K562 (cell line): ENCODE measurements around the gene FZD4. TPM values are rescaled to one million over a fixed set of nuclear protein-coding genes. Genes with fewer than 3 reads are reported as not detected.

Experiments
- CLOCK ChIP-seq: fragments of 250-450 bp; sonication (Bioruptor Pico); IDR thresholded peaks from 2 replicates; pipeline ENCODE4 v1.4.0; 2020; ENCODE audit warnings: mild to moderate bottlenecking, moderate library complexity, borderline replicate concordance
- DPF2 ChIP-seq: fragments of 450-650 bp; IDR thresholded peaks from 2 replicates; pipeline ENCODE4 v1.6.1; 2016
- FOS ChIP-seq: IDR thresholded peaks from 3 replicates; pipeline ENCODE4 v1.6.1; 2011; ENCODE audit not compliant: insufficient read length; ENCODE audit errors: extremely low read depth
- L3MBTL2 ChIP-seq: fragments of 450-650 bp; IDR thresholded peaks from 2 replicates; pipeline ENCODE4 v1.6.1; 2016; ENCODE audit warnings: mild to moderate bottlenecking, moderate library complexity
- MEIS2 ChIP-seq: fragments of 450-650 bp; IDR thresholded peaks from 2 replicates; pipeline ENCODE4 v1.6.1; 2014; ENCODE audit warnings: mild to moderate bottlenecking; ENCODE audit not compliant: partially characterized antibody
- PBX2 ChIP-seq, 2 experiments: IDR thresholded peaks in 1 of 2; conservative IDR thresholded peaks in 1 of 2; 2 replicates each; pipeline ENCODE4 v1.6.1; 2016; ENCODE audit warnings: low read depth in 2 of 2, mild to moderate bottlenecking in 1 of 2, missing compliant biosample characterization in 1 of 2, missing genetic modification characterization in 1 of 2, moderate library complexity in 1 of 2
- PKNOX1 ChIP-seq: fragments of 450-650 bp; IDR thresholded peaks from 2 replicates; pipeline ENCODE4 v1.6.1; 2016
- PRPF4 ChIP-seq: fragments of 200-400 bp; formaldehyde crosslinking; IDR thresholded peaks from one replicate; pipeline ENCODE4 v1.6.1; 2017; ENCODE audit warnings: low read length, low read depth, mild to moderate bottlenecking; ENCODE audit not compliant: insufficient read depth, poor library complexity, severe bottlenecking
- ZNF592 ChIP-seq: fragments of 450-650 bp; IDR thresholded peaks from 2 replicates; pipeline ENCODE4 v1.6.1; 2017; ENCODE audit warnings: antibody characterized with exemption, mild to moderate bottlenecking
- polyA plus RNA-seq, 8 experiments: library from polyadenylated mRNA; depleted of rRNA in 4 of 8; stranded (reverse) in 5 of 8; unstranded in 3 of 8; fragments of >200 nt; fragmentation: Nextera tagmentation in 2 of 8; fragmentation: Illumina TruSeq in 1 of 8; extraction: Ambion mirVana in 2 of 8; extraction: Trizol in 1 of 8; gene quantifications; 2 replicates each; pipeline versions ENCODE4 v1.2.1 to v1.2.3, GENCODE V29; 2011 to 2014; ENCODE audit warnings: inconsistent platforms in 1 of 8, missing spikeins in 1 of 8
- total RNA-seq, 7 experiments: library from RNA; depleted of rRNA in 6 of 7; stranded (reverse); fragments of >200 nt in 6 of 7; fragmentation: Illumina TruSeq in 2 of 7; extraction: Trizol in 2 of 7; gene quantifications; 2 replicates each; pipeline versions ENCODE4 v1.2.1 to v1.2.3, GENCODE V29; 2011 to 2021; ENCODE audit warnings: low replicate concordance in 1 of 7

Gene FZD4
- total and polyA plus RNA-seq, 9 of the 15 experiments (the other 6 are each of a cell fraction or from before 2014, with no cell fraction given) = 1.2 to 7.9 (median 5.8) TPM

- no peak for TF ChIP-seq PBX2 (CRISPR knock-in tag; IDR thresholded peaks at IDR 0.05; ENCODE audit: low read depth)
- peak; percentile 58 for TF ChIP-seq PBX2 (tag; conservative IDR thresholded peaks at IDR 0.05; ENCODE audit: low read depth)
- no peak for TF ChIP-seq PRPF4
- 0 out of 2 replicates have a peak, but pooled peaks have one; percentile 17 for TF ChIP-seq DPF2
- TF ChIP-seq L3MBTL2 = peak; percentile 34; the same call in 1 of the 2 replicates
- TF ChIP-seq ZNF592 = peak; percentile 8; the same call in 1 of the 2 replicates
- 0 out of 2 replicates have a peak, but pooled peaks have one; percentile 21 for TF ChIP-seq PKNOX1
- no peak for TF ChIP-seq FOS
- TF ChIP-seq CLOCK = no peak
- peak; percentile 64 for TF ChIP-seq MEIS2
These were observed 20.7 kb downstream of the FZD4 start (continued) for GRCh38 chr11:86934582-86934900.
